OCI-M1 (cell line): Measurements from ENCODE around the gene TBC1D16.

Source experiments
- DNase-seq: peaks from one replicate; lab custom pipeline; 2025; lab: John Stamatoyannopoulos, UW

The TBC1D16 gene, protein sequence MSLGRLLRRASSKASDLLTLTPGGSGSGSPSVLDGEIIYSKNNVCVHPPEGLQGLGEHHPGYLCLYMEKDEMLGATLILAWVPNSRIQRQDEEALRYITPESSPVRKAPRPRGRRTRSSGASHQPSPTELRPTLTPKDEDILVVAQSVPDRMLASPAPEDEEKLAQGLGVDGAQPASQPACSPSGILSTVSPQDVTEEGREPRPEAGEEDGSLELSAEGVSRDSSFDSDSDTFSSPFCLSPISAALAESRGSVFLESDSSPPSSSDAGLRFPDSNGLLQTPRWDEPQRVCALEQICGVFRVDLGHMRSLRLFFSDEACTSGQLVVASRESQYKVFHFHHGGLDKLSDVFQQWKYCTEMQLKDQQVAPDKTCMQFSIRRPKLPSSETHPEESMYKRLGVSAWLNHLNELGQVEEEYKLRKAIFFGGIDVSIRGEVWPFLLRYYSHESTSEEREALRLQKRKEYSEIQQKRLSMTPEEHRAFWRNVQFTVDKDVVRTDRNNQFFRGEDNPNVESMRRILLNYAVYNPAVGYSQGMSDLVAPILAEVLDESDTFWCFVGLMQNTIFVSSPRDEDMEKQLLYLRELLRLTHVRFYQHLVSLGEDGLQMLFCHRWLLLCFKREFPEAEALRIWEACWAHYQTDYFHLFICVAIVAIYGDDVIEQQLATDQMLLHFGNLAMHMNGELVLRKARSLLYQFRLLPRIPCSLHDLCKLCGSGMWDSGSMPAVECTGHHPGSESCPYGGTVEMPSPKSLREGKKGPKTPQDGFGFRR

DNA sequence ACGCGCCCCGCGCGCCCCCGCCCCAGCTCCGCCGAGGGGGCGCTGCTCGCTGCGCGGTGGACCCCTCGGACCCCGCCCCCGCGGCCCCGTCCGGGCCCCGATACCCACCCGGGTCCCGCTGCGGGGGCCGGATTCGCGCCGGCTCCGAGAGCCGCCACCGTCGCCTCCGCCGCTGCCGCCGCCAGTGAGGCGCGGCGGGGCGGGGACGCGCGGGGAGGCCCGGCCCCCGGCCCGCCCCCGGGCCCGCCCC lies at the start of gene TBC1D16:
TBC1D16 (minus strand) TSS at position 186 of the 250 bp plus-strand sequence. CDS start 22,325 bp downstream, outside the sequence.
- no peak for DNase-seq

DNA sequence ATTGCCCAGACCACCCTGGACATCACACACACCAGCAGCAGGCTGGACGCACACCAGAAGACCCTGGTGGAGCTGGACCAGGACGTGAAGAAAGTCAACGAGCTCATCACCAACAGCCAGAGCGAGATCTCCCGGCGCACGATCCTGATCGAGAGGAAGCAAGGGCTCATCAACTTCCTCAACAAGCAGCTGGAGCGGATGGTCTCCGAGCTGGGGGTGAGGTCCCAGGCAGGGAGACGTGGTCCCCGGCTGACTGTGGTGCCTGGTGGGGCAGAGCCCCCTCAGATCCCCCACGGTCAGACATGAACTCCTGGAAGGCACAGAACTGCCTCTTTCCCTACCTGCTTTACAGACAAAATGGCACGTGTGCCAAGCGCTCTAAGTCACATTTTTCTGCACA lies 49.1 kb upstream of the TBC1D16 start:
- DNase-seq, result no peak

DNA sequence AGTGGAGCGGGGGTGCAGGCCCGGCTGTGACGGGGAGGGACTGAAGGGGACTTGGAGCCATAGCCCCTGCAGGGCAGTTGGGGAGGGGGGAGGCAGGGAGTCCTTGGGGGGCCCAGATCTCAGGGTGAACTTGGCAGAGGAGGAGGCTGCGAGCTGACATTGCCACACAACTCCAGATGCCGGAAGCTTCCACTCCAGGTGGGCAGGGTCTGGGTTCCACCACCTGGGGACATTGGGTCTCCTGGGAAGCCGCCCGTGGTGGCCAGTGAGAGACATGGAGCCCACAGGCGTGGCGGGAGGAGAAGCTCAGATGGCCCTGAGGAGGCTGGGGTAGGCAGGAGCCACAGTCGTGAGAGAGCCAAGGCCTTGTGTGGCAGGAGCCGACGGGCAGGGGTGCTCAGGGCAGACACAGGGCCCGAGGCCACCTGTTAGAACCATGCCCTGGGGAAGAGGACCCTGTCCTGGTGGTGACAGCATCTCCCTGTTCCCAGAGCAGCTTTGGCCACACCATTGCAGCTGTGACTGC lies 47.5 kb upstream of the TBC1D16 start:
- DNase-seq, result no peak

DNA sequence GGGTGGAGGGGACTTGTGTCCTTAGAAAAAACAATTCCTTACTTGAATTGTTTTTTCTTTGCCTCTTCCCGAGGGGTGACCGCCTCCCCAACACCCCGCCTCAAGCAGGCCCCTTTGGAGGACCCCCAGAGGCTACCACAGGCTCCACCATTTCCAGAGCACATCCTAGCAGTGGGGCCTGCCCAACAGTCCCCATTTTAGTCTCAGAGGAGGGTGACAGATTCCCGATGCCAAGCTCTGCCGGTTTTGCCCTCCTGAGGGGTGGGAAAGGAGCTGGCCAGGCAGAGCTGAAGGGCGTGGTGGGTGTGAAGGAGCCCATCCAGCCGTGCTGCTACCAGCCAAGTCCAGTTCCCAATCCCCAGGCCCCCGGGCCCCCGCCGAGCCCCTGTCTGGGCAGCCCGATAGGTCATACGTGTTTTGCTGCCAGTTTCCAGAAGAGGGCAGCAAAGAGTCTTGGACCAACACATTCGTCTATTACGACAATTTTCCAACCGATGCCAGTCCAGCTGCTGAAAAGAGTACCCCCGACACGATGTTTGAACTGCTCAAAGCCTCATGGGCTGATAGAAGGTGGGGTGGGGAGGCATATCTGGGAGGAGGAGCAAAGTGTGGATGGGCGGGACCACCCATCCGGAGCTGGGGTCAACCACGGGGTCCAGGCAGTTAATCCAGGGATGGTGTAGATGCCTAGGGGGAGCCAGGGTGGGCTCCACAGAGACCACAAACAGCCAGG lies 46.9 kb upstream of the TBC1D16 start:
- DNase-seq, result peak; percentile 73

DNA sequence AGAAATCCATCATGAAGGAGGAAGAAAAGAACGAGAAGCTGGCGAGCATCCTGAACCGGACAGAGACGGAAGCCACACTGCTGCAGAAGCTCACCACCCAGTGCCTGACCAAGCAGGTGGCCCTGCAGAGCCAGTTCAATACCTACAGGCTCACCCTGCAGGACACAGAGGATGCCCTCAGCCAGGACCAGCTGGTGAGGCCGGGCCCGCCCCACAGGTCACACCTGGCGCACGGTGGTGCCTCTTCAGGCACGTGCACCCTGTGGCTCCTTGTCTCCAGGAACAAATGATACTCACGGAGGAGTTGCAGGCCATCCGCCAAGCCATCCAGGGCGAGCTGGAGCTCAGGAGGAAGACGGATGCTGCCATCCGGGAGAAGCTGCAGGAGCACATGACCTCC lies 45.9 kb upstream of the TBC1D16 start:
- DNase-seq, result no peak

DNA sequence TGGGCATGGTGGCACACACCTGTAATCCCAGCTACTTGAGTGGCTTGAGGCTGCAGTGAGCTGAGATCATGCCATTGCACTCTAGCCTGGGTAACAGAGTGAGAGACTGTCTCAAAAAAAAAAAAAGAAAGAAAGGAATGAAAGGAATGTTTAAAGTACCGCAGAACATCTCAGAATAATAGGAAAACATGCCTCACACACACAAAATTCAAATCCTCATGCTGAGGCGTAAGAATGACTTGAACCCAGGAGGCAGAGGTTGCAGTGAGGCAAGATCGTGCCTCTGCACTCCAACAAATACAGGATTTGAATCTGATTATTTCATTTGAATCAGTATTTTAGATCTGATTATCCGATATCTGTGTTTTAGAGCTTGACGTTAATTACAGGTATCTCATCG lies 44.4 kb upstream of the TBC1D16 start:
- no peak for DNase-seq

DNA sequence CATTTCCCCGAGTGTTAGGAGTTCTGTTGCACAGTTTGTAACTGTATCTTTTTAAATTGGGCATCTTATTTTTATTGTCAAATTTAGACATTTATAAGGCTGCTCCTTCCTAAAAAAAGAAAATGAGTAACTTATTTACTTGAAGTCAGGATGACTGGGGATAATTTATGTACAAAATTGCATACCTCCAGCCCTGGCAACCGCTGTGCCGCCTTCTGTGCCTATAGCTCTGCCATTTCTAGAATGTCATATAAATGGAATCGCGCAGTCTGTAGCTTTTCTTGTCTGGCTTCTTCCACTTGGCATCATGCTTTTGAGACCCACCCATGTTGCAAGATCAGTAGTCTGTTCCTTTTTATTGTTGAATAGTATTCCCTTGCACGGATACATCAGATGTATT lies 36.7 kb upstream of the TBC1D16 start:
- no peak for DNase-seq

DNA sequence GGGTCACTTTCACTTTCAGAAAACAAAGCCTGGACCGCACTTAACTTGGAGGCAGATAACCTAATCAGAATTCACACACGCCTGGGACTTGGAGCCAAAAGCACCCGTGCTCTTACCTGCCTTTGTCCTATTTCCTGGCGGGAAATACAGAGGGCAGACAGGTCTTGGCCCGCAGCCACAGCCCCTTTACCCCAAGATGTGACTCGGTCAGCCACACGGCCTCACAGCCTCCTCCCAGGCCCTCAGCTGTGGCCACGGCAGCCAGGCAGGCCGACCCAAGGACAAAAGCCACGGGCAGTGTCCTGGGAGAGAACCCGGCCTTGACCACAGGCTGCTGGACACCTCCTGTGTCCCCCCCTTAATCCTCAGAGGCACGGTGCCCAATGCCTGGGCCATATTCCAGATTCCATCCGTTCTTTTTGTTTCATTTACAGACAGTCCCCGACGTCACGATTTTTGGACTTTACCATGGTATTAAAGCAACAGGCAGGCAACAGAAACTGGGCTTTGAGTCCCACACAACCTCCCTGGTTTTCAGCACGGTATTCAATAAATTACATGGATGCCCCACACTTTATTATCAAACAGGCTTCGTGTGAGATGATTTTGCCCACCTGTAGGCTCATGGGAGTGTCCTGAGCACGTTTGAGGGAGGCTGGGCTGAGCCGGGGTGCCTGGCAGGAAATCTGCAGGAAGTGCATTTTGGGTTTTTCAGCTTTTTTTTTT lies 35.6 kb upstream of the TBC1D16 start:
- DNase-seq, result peak; percentile 50

DNA sequence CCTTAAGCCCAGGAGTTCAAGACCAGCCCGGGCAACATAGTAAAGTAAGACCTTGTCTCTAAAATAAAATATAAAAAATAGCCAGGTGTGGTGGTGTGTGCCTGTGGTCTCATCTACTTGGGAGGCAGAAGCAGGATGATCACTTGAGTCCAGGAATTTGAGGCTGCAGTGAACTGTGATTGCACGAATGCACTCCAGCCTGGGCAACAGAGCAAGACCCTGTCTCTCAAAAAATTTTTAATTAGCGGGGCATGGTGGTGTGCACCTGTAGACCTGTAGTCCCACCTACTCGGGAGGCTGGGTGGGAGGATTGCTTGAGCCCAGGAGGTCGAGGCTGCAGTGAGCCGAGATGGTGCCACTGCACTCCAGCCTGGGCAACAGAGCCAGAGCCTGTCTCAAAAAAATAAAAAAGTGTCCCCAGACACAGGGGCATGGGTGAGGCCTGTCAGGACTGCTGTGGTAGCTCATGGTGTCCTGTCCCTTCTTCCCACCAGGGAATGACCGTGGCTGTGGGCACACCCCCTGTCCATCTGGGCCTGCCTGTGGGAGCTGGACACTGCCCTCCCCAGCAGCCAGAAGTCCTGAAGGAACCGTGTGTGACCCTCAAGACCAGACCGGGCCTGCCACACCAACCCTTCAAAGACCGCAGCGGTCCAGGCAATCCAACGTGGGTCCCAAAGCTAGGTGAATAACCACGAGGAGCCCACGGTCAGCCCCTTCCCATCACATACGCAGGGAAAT lies 34.9 kb upstream of the TBC1D16 start:
- no peak for DNase-seq

DNA sequence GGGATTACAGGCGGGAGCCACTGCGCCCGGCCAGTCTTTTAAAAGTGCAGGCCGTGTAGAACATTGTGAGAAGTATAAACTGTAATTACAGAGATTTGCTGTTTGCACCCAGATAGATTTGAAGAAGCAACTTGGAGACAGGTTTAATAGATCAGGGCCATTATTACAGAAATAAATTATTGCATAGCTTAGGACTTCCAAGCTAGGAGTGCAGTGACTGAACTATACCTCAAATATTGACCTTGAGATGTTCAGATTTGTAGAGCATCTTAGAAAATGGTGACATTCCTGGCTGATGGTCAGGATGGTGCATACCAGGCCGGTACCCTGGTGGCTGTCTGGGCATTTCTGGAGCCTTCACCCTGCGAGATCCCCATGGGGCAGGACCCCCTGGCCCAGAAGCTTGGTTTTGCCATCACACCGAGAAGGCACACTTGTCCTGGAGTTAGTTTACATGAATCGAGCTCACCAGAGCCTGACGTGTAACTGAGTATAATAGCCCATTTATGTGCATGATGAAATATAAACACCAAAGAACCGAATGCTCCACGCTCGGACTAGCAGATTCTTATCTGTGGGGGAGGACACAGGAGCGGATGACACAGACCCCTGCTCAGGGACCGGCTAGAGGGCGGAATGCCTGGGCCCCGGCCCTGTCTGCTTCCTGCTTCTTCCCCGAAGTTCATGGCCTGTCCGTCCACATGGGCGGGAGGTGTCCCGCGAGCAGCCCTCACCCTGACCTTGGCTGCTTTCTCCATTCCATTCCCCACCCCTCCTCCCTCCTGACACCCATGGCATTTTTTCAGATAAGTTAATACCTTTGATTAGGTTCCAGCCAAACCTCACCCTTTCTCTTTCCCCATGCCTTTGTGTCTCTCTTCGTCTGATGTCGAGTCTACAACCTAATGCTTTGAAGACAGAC lies 32.9 kb upstream of the TBC1D16 start:
- DNase-seq, result peak; percentile 24

DNA sequence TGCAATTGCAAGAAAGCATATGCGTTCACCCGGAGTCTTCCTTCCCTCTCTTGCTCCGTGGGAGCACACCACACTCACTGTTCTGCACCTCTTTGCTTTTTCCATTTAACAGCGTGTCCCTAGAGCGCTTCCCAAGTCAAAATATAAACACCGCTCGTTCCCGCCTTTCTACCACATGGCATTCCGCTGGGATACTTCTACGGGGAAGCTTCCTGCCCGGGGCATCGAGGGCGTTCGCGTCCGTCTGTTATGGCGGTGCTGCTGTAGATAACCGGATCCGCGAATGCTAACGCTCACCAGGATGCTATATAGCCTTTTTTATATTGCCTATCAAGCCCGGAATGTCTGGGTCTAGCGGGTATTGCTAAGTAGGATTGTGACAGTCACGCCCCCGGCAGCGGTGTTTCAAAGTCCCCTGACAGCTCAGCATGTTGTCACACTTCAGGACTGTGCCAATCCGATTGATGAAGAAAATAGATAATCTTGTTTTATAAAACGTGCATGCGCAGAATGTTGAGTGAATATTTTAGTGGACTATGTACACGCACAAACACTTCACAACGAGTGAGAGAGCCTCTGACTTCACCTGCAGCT lies 31.8 kb upstream of the TBC1D16 start:
- no peak for DNase-seq

DNA sequence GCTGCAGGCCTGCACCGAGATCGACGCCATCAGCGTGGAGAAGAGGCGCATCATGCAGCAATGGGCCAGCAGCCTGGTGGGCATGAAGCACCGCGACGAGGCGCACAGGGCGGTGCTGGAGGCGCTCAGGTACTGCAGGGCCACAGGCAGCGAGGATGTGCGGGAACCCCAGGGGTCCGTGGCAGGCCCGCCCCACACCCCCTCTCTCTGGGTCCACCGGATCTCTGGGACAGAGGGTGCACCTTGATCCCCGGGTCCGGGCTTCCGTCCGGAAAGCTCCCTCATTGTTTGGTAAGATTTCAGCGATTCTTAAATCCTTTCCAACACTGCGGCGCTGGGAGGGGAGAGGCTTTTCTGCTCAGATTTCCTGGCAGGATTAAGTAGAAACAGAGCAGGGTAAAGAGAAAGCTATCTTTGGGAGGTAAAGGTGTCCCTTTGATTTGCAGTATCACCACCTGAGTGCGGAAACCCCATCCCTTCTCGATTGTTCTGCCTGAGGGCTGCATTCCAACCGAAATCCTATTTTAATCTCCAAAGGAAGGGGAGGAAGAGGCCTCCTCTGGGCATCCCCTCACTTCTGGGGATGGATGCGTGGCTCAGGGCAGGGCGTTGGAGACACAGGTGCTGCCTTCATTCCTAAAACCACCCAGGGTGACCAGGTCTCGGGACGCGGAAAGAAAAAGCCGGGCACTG lies 30.0 kb upstream of the TBC1D16 start:
- no peak for DNase-seq

DNA sequence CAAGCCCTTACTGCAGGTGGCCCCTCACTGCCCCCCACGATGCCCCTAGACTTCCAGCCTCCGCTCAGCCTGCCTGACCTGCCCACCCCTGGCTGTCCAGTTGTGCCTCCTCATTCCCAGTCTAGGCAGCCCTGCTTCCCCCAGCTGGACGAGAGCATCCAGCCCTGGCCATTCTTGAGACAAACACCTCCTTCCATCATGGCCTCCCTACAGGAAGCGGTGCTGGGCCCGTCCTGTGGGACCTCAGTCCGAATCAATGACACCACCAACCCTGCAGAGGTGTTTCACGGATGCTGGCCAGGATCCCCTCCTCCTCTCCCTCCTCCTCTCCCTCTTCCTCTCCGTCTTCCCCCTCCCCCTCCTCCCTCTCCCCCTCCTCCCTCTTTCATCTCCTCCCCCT lies 29.0 kb upstream of the TBC1D16 start:
- DNase-seq, result no peak

DNA sequence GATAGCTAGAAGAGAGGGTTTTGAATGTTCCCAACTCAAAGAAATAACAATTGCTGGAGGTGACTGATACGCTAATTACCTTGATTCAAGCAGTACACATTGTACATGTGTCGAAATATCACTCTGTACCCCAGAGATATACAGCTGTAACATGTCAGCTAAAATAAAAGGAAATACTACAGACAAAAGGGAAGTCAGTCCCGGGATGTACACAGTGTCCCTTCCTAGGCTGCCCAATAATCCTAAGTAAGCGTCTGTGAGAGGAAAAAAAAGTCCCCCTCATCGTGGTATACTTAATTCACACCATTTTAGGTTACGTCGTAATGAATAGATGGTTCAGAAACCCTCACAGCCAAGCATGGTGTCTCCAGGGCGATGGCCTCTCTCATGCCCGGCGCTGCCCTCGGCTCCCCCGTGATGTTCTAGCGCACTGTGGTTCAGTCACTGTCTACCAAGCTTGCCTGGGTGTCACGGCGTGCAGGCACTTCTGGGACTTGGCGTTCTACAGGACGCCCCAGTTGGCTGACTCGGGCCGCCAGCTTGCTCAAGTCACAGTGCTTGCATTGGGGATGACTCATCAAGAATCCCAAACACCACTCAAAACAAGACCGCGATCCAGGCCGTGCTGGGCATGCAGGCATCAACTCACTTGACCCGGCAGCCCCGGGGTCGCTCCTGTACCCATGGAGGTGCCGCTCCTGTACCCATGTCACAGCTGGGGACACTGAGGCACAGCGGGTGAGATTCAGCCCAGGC lies 28.3 kb upstream of the TBC1D16 start:
- DNase-seq, result peak; percentile 4

DNA sequence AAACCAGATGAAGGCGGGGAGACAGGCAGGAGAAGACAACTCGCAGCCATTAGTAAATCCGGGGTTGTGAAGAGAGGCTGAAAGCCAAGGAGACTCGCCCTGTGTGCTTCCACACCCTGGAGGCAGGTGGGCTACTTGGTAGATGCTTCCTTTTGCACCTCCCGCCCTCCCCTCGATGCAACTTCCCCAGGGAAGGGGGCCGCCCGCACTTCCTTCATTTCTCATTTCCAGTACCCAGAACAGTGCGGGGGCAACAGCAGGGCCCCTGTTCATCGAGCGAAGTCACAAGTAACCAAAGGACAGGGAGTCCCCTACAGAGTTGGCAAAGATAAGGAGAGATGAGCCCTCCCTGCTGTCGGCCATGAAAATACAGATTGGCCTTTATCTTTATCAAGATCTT lies 25.7 kb upstream of the TBC1D16 start:
- no peak for DNase-seq

DNA sequence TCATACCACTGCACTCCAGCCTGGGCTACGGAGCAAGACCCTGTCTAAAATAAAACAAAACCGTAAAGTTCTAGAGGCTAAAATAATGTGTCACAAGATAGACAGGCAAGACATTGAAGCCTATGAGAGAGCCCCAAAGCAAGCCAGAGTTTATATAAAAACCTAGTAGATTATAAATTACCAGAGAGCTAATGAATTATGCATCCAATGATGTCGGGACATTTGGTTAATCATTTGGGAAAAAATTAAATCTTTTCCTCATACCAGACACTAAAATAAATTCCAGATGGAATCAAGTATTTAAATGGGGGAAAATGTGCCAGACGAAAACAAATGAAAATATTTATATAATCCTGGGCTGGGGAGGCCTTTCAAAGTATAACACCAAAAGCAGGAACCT lies 25.0 kb upstream of the TBC1D16 start:
- DNase-seq, result no peak

DNA sequence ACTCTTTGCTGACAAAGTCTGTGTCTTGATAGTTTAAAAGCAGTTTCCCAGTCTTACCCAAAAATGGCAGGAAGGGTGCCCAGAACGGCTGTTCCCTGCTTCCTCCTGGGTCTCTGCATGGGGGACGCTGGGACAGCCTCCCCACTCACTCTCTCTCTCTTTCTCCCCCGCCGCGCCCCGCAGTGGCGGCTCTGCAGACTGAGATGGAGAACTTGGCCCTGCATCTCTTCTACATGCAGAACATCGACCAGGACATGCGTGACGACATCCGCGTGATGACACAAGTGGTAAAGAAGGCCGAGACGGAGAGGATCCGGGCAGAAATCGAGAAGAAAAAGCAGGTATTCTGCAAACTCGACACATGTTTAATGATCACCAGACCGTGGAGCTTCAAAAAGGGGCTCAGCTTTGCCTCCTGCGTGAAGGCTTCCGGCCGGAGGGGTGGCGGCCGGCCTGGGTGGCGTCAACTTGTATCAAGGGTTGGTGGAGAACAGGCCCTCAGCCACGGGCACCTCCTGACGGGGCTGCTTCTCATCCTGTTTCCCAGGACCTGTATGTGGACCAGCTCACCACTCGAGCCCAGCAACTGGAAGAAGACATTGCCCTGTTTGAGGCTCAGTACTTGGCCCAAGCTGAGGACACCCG lies 22.8 kb upstream of the TBC1D16 start:
- no peak for DNase-seq

DNA sequence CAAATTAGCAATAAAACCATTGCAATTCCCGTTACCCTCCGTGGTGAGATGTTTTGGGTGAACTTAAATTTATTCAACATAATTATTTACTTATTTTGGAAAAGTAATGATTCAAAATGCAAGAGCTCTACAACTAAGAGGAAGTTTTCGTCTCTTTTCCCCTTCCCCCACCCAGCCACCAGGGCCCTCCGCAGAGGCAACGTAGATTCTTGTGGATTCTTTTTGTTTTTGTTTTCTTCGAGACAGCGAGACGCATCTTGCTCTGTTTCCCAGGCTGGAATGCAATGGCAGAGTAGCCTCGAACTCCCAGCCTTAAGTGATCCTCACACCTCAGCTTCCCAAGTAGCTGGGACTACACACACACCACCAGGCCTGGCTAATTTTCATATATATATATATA lies 19.9 kb upstream of the TBC1D16 start:
- no peak for DNase-seq
